Suprapubic skin (tissue), 4 donors: ENCODE results near the gene NAALADL2. TPM values are rescaled to one million over a fixed set of nuclear protein-coding genes. Genes with fewer than 3 reads are reported as not detected.

Experiments
- DNase-seq, 2 donors: peaks; one replicate each; pipeline ENCODE4 v3.0.0-alpha.2; 2019; ENCODE audit warnings: low spot score in 2 of 2
- H3K27ac ChIP-seq: fragments of 200-600 bp; sonication (generic); one replicate; pipeline ENCODE4 v1.5.1; 2019
- H3K27me3 ChIP-seq: fragments of 200-600 bp; sonication (generic); one replicate; pipeline ENCODE4 v1.5.1; 2019
- H3K36me3 ChIP-seq: fragments of 200-600 bp; sonication (generic); one replicate; pipeline ENCODE4 v1.5.1; 2019
- H3K4me1 ChIP-seq: fragments of 200-600 bp; sonication (generic); one replicate; pipeline ENCODE4 v1.5.1; 2019
- H3K4me3 ChIP-seq: fragments of 200-600 bp; sonication (generic); one replicate; pipeline ENCODE4 v1.5.1; 2019; ENCODE audit warnings: mild to moderate bottlenecking
- H3K9me3 ChIP-seq: fragments of 200-600 bp; sonication (generic); one replicate; pipeline ENCODE4 v1.5.1; 2019
- EP300 ChIP-seq: sonication (generic); formaldehyde crosslinking; IDR thresholded peaks from one replicate; pipeline ENCODE4 v1.6.1; 2017; ENCODE audit warnings: antibody characterized with exemption
- POLR2A ChIP-seq, 2 donors: fragments of 450-650 bp; IDR thresholded peaks; one replicate each; pipeline ENCODE4 v1.6.1; 2017; ENCODE audit warnings: antibody characterized with exemption in 2 of 2, mild to moderate bottlenecking in 2 of 2, moderate library complexity in 2 of 2
- POLR2AphosphoS5 ChIP-seq, 3 donors: sonication (generic); formaldehyde crosslinking; IDR thresholded peaks; one replicate each; pipeline ENCODE4 v1.6.1; 2017; ENCODE audit warnings: antibody characterized with exemption in 3 of 3
- WGBS: methylation state at CpG from one replicate; pipeline ENCODE4 v1.1.5; 2018; 5-methylcytosine and 5-hydroxymethylcytosine counted together
- total RNA-seq, 4 donors: library from RNA; depleted of rRNA; stranded (reverse); fragments of >200 nt; gene quantifications; one replicate each; pipeline ENCODE4 v1.1.0, GENCODE V29; 2016
- TF ChIP-seq, protein P1 (sequence below), 2 donors: fragments of 200-600 bp in 1 of 2; fragments of 450-650 bp in 1 of 2; sonication (generic) in 1 of 2; IDR thresholded peaks; one replicate each; pipeline ENCODE4 v1.5.1; 2016 to 2019; ENCODE audit warnings: antibody characterized with exemption in 2 of 2, mild to moderate bottlenecking in 1 of 2, moderate library complexity in 1 of 2

NAALADL2 gene
- total RNA-seq, 4 donors from 2014 or later = 4.0 to 10.5 (median 8.5) TPM

DNA sequence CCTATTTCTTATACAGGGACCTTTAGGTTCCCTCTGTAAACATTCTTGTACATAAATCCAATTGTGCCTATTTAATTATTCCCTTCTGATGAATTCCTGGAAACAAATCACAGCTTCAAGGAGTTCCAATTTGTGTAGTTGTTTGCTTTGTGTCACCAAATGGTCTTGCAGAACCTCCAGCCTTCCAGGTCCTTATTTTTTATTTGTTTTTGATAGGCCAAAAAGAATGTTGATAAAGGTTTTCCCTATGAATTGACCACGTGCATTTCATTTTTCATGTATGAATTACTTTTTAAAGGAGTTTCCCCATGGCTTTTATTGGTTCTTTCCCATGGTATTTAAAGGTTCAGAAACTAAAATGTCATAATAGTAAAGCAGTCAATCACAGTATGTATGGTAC lies 243.0 kb downstream of the NAALADL2 start:
- Histone ChIP-seq H3K27me3 (no peaks in the 10 kb centered on the region), H3K4me1 (no peaks in the 10 kb centered on the region), H3K27ac (no peak overlapping the region), H3K36me3 (no peaks in the 10 kb centered on the region), H3K4me3 (no peak overlapping the region), H3K9me3 (no peaks in the 10 kb centered on the region)
- TF ChIP-seq POLR2AphosphoS5 (IDR thresholded peaks at IDR 0.05) (no peak), POLR2A (IDR thresholded peaks at IDR 0.05) (no peak), EP300 (no peak)
- TF ChIP-seq, protein P1, sequence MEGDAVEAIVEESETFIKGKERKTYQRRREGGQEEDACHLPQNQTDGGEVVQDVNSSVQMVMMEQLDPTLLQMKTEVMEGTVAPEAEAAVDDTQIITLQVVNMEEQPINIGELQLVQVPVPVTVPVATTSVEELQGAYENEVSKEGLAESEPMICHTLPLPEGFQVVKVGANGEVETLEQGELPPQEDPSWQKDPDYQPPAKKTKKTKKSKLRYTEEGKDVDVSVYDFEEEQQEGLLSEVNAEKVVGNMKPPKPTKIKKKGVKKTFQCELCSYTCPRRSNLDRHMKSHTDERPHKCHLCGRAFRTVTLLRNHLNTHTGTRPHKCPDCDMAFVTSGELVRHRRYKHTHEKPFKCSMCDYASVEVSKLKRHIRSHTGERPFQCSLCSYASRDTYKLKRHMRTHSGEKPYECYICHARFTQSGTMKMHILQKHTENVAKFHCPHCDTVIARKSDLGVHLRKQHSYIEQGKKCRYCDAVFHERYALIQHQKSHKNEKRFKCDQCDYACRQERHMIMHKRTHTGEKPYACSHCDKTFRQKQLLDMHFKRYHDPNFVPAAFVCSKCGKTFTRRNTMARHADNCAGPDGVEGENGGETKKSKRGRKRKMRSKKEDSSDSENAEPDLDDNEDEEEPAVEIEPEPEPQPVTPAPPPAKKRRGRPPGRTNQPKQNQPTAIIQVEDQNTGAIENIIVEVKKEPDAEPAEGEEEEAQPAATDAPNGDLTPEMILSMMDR (IDR thresholded peaks at IDR 0.05) = no peak
- WGBS = 73% methylated on average over 1 of the region's 1 CpG
- no peak for DNase-seq

DNA sequence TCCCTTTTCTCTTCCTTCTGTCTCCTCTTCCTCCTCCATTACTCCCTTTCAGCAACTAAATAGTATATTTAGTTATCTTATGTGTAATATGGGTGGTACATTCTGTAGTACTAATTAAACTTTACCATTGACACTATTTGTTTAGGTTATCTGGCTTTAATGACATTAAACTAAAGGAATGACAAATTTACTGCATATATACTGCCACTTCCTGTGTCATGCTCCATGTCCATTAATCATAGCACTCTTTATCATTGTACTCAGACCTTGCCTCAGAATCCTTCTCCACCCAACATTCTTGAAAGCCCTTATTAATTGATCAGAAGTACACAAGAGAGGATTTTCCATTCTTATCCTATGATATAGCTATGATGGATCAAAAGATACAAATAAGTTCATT lies 244.2 kb downstream of the NAALADL2 start:
- Histone ChIP-seq H3K36me3 (no peaks in the 10 kb centered on the region), H3K4me1 (no peaks in the 10 kb centered on the region), H3K9me3 (no peaks in the 10 kb centered on the region), H3K27me3 (no peaks in the 10 kb centered on the region), H3K27ac (no peak overlapping the region), H3K4me3 (no peak overlapping the region)
- TF ChIP-seq POLR2A (IDR thresholded peaks at IDR 0.05) (no peak), POLR2AphosphoS5 (IDR thresholded peaks at IDR 0.05) (no peak), EP300 (no peak)
- TF ChIP-seq, protein P1 (IDR thresholded peaks at IDR 0.05) = no peak
- DNase-seq = no peak

DNA sequence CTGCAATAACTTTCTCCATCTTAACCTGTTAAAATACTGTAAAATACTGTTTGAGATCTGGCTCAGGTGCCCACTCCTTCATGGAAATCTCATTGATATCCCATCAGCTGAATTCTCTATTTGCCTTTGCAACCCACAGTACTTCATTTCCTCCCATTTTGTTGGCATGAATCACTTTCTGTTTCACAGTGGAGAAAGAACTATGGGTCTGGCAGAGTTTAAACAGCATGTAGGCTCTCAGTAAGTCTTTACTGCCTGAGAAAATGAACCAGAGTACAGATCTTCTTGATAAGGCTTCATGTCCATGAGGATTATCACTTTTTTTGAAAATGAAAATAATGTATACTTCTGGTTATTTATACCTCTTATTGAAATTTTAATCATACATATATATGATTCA lies 245.9 kb downstream of the NAALADL2 start:
- no peak for TF ChIP-seq POLR2A (IDR thresholded peaks at IDR 0.05)
- TF ChIP-seq POLR2AphosphoS5 (IDR thresholded peaks at IDR 0.05) = no peak
- TF ChIP-seq, protein P1 (IDR thresholded peaks at IDR 0.05) = no peak
- no peak for TF ChIP-seq EP300
- H3K4me3 ChIP-seq = no peak overlapping the region
- no peak for DNase-seq
- H3K9me3 ChIP-seq = no peaks in the 10 kb centered on the region
- H3K27me3 ChIP-seq = no peaks in the 10 kb centered on the region
- no peaks in the 10 kb centered on the region for H3K4me1 ChIP-seq
- H3K27ac ChIP-seq = no peak overlapping the region
- H3K36me3 ChIP-seq = no peaks in the 10 kb centered on the region

DNA sequence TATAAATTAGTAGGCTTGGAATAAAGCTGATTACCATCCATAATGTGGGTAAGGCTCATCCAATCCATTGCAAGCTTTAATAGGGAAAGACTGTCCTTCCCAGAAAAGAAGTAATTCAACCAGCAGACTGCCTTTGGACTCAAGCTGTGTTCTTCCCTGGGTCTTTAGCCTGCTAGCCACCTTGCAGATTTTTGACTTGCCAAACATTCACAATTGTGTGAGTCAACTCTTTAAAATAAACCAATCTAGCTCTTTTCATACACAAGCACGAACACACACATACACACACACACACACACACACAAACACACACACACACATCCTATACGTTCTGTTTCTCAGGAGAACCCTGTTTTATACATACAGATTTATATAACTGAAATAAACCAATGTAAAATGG lies 248.1 kb downstream of the NAALADL2 start:
- H3K9me3 ChIP-seq = no peaks in the 10 kb centered on the region
- no peaks in the 10 kb centered on the region for H3K27me3 ChIP-seq
- H3K4me1 ChIP-seq = no peaks in the 10 kb centered on the region
- TF ChIP-seq POLR2AphosphoS5 (IDR thresholded peaks at IDR 0.05) (no peak), POLR2A (IDR thresholded peaks at IDR 0.05) (no peak)
- H3K4me3 ChIP-seq = no peak overlapping the region
- no peak for DNase-seq
- no peaks in the 10 kb centered on the region for H3K36me3 ChIP-seq
- H3K27ac ChIP-seq = no peak overlapping the region
- 89% methylated on average over 2 of the region's 2 CpGs for WGBS

DNA sequence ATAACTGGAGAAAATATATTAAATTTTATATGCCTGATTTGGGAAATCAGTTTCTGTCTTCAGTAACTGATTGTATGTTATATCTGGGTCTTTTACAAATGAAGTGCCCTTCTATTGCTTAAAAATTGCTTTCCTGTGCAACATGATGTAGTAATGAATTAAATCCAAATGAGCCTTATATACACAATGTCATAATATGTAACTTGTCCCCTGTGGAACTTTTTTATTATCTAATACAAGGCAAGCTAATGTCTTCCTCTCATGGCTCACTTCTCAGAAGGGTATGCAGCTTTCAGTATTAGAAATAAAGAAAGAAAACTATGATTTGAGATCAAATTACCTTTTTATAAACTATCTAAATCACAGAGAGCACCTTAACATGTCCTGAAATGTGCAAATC lies 248.9 kb downstream of the NAALADL2 start:
- TF ChIP-seq EP300 = no peak
- TF ChIP-seq POLR2AphosphoS5 (IDR thresholded peaks at IDR 0.05) = no peak
- TF ChIP-seq POLR2A (IDR thresholded peaks at IDR 0.05) = no peak
- TF ChIP-seq, protein P1 (IDR thresholded peaks at IDR 0.05) = no peak
- DNase-seq = no peak
- no peak overlapping the region for H3K4me3 ChIP-seq
- no peaks in the 10 kb centered on the region for H3K27me3 ChIP-seq
- no peaks in the 10 kb centered on the region for H3K9me3 ChIP-seq
- H3K27ac ChIP-seq = no peak overlapping the region
- H3K4me1 ChIP-seq = no peaks in the 10 kb centered on the region
- no peaks in the 10 kb centered on the region for H3K36me3 ChIP-seq

DNA sequence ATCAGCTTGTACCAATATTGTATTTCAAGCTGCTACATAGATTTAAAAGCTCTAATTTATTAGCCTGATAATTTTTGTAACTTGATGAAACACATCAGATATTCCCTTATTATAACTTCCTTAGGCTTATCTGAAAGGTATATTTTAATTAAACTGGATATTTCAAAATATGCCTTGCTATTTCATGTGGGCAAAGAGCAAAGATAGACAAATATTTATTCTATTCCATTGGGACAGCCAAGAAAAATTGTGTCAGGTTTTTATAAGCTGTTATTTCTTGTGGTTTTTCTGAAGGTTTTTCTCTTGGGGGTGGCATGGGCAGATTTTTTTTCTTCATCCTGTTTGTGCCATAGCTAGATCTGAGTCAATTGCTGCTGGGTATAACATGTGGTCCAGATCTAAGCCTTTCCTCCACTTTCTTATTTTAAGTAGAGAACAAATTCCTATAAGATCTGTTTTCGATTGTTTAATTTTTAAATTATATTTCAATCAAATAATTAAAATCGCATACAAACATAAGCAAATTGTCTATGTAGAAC lies 249.5 kb downstream of the NAALADL2 start:
- Histone ChIP-seq H3K27me3 (no peaks in the 10 kb centered on the region), H3K4me3 (no peak overlapping the region), H3K4me1 (no peaks in the 10 kb centered on the region), H3K9me3 (no peaks in the 10 kb centered on the region), H3K36me3 (no peaks in the 10 kb centered on the region), H3K27ac (no peak overlapping the region)
- DNase-seq = no peak
- 65% methylated on average over 2 of the region's 2 CpGs for WGBS
- TF ChIP-seq, protein P1 (IDR thresholded peaks at IDR 0.05) = no peak
- TF ChIP-seq POLR2A (IDR thresholded peaks at IDR 0.05) = no peak
- TF ChIP-seq POLR2AphosphoS5 (IDR thresholded peaks at IDR 0.05) = no peak
- no peak for TF ChIP-seq EP300
